Neural crest cell (in vitro differentiated cells): ENCODE measurements around the gene PRELID3B. TPM values are rescaled to one million over a fixed set of nuclear protein-coding genes. Genes with fewer than 3 reads are reported as not detected.

Experiments used
- DNase-seq: peaks from one replicate; pipeline ENCODE4 v3.0.0; 2021; ENCODE audit warnings: low read depth, mixed read lengths, low spot score
- H3K27ac Mint-ChIP-seq: one replicate; pipeline ENCODE4 v1.8.0; 2021; ENCODE audit warnings: mild to moderate bottlenecking, mixed read lengths; ENCODE audit not compliant: unreplicated experiment
- H3K27me3 Mint-ChIP-seq: 2 replicates; pipeline ENCODE4 v1.8.0; 2021; ENCODE audit warnings: low read depth, mild to moderate bottlenecking, mixed read lengths
- H3K36me3 Mint-ChIP-seq: 2 replicates; pipeline ENCODE4 v1.8.0; 2021; ENCODE audit warnings: low read depth, mild to moderate bottlenecking, mixed read lengths
- H3K4me1 Mint-ChIP-seq: 2 replicates; pipeline ENCODE4 v1.8.0; 2021; ENCODE audit warnings: mixed read lengths
- H3K4me3 Mint-ChIP-seq: one replicate; pipeline ENCODE4 v1.8.0; 2021; ENCODE audit warnings: mild to moderate bottlenecking, mixed read lengths
- H3K9me3 Mint-ChIP-seq: 2 replicates; pipeline ENCODE4 v1.8.0; 2021; ENCODE audit warnings: mixed read lengths
- CTCF ChIP-seq: fragments of 200-600 bp; sonication (generic); conservative IDR thresholded peaks from 2 replicates; pipeline ENCODE4 v1.5.0; 2021; ENCODE audit warnings: antibody characterized with exemption, mild to moderate bottlenecking
- total RNA-seq: library from RNA; stranded (reverse); gene quantifications from 2 replicates; pipeline ENCODE4 v1.2.1, GENCODE V29; 2021

The PRELID3B gene
- total RNA-seq, 1 donor from 2014 or later = 45.3 TPM

GRCh38 chr20:59016795-59017492 lies 25.6 kb downstream of the PRELID3B start:
- no peak overlapping the region for H3K4me3 Mint-ChIP-seq
- no peaks in the 10 kb centered on the region for H3K36me3 Mint-ChIP-seq
- no peaks in the 10 kb centered on the region for H3K27me3 Mint-ChIP-seq
- H3K27ac Mint-ChIP-seq = no peak overlapping the region
- H3K4me1 Mint-ChIP-seq = peaks cover 26% of the 10 kb centered on the region
- no peak for DNase-seq
- H3K9me3 Mint-ChIP-seq = no peaks in the 10 kb centered on the region
- TF ChIP-seq CTCF = no peak

- no peak for DNase-seq
- peak overlapping the region; percentile 79 for H3K27ac Mint-ChIP-seq
- H3K4me3 Mint-ChIP-seq = no peak overlapping the region
Measured at GRCh38 chr20:59015812-59016711, 26.5 kb downstream of the PRELID3B start.

GRCh38 chr20:59015411-59015810 lies 27.2 kb downstream of the PRELID3B start:
- no peaks in the 10 kb centered on the region for H3K27me3 Mint-ChIP-seq
- H3K27ac Mint-ChIP-seq = peak overlapping the region; percentile 24
- no peak for TF ChIP-seq CTCF
- H3K36me3 Mint-ChIP-seq = no peaks in the 10 kb centered on the region
- DNase-seq = no peak
- H3K4me1 Mint-ChIP-seq = peaks cover 27% of the 10 kb centered on the region
- no peak overlapping the region for H3K4me3 Mint-ChIP-seq
- no peaks in the 10 kb centered on the region for H3K9me3 Mint-ChIP-seq

More at GRCh38 chr20:59015812-59016711, 26.5 kb downstream of the PRELID3B start:
- no peaks in the 10 kb centered on the region for H3K27me3 Mint-ChIP-seq
- H3K36me3 Mint-ChIP-seq = no peaks in the 10 kb centered on the region
- peaks cover 26% of the 10 kb centered on the region for H3K4me1 Mint-ChIP-seq
- H3K9me3 Mint-ChIP-seq = no peaks in the 10 kb centered on the region
- no peak for TF ChIP-seq CTCF

GRCh38 chr20:59014680-59015389 lies 27.8 kb downstream of the PRELID3B start:
- TF ChIP-seq CTCF = no peak
- Mint-ChIP-seq H3K9me3 (no peaks in the 10 kb centered on the region), H3K27ac (peak overlapping the region; percentile 24), H3K36me3 (no peaks in the 10 kb centered on the region), H3K4me3 (no peak overlapping the region), H3K27me3 (no peaks in the 10 kb centered on the region), H3K4me1 (peaks cover 32% of the 10 kb centered on the region)
- no peak for DNase-seq

- Mint-ChIP-seq H3K9me3 (no peaks in the 10 kb centered on the region), H3K4me3 (no peak overlapping the region), H3K27ac (no peak overlapping the region), H3K4me1 (peaks cover 35% of the 10 kb centered on the region), H3K27me3 (no peaks in the 10 kb centered on the region), H3K36me3 (no peaks in the 10 kb centered on the region)
- TF ChIP-seq CTCF = no peak
- no peak for DNase-seq
Measured at GRCh38 chr20:59013959-59014608, 28.5 kb downstream of the PRELID3B start.
